GM12873 (cell line): ENCODE results near the gene IGFBPL1.

Experiments used
- TF ChIP-seq, protein P1 (sequence below): IDR thresholded peaks from 2 replicates; pipeline ENCODE4 v1.5.1; 2012; ENCODE audit warnings: low read depth, mild to moderate bottlenecking, moderate library complexity, low read length, control low read depth; ENCODE audit not compliant: insufficient read depth; ENCODE audit errors: missing control alignments

Gene IGFBPL1

DNA sequence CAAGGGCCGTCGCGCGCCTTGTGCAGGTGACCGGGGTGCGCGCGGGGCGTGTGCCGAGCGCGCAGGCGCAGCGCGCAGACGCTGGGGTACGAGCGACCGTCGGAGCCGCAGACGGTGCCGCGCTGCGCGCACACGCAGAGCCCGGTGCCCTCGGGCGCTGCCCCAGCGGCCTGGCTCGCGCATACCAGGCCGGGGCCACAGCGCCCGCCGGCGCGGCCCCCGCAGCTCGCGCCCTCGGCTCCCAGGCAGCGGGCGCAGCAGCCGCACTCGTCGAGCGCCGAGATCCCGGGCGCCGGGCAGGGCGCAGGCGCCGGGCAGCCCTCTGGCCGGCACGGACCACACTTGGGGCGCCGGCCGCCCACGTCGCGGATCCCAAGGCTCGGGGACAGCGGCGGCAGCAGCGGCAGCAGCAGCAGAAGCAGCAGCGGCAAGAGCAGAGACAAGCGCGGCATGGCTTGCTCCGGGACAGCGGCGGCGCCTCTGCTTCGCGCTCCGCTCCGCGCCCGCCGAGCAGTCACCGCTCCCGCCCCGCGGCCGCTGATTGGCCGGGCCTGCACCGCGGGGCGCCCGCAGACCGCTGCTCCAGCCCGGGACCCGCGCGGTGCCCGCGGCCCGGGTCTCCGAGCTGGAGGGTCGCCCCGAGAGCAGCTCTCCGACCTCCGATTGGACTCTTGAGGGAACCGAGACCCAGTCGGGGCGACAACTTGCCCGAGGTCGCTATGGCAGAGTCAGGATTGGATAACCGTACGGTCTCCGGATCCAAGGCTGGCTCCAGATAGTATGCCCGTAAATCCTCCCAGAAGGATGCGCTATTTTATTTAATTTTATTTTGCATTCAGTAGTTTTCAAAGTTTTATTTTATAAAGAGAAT, at the start of gene IGFBPL1:
Gene IGFBPL1 (minus strand): TSS at position 482 of the 871 bp plus-strand sequence. CDS start 30 bp downstream, at position 452.
- TF ChIP-seq, protein P1, sequence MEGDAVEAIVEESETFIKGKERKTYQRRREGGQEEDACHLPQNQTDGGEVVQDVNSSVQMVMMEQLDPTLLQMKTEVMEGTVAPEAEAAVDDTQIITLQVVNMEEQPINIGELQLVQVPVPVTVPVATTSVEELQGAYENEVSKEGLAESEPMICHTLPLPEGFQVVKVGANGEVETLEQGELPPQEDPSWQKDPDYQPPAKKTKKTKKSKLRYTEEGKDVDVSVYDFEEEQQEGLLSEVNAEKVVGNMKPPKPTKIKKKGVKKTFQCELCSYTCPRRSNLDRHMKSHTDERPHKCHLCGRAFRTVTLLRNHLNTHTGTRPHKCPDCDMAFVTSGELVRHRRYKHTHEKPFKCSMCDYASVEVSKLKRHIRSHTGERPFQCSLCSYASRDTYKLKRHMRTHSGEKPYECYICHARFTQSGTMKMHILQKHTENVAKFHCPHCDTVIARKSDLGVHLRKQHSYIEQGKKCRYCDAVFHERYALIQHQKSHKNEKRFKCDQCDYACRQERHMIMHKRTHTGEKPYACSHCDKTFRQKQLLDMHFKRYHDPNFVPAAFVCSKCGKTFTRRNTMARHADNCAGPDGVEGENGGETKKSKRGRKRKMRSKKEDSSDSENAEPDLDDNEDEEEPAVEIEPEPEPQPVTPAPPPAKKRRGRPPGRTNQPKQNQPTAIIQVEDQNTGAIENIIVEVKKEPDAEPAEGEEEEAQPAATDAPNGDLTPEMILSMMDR, result no peak

DNA sequence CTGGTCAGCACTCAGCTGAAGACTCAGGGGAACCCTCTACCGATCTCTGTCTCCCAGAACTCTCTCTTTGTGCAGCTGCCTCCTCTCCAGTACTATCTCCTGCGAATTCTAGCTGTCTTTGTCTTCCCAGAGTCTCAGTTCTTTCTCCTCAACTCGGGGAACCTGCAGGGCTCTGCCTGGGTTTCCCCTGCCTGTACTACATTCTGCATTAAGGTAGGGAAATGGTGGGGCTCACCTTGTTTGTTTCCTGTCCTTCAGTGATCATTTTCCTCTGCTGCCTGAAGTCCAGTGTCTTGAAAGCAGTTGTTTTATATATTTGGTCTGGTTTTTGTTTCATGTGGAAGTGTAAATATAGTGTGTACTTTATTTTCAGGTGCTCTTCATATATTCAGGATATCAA, 43.1 kb upstream of the IGFBPL1 start:
- TF ChIP-seq, protein P1, result no peak

DNA sequence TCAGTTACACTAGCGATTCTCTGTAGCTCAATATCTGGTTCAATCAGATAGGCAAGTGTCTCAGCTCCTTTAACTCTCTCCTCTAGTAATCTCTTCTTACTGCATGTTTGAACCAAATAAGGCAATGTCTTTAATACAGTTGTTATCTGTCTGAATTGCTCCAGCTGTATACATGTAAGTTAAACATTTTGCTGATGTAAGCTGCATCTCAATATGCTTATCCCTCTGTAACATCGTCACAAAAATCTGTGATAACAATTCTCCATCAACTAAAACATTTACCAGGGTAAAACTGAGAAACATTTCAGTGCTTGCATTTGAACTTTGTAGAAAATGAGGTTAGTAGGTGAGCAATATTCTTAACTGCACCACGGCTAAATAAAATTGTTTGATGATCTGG, 29.6 kb upstream of the IGFBPL1 start:
- TF ChIP-seq, protein P1, result no peak

DNA sequence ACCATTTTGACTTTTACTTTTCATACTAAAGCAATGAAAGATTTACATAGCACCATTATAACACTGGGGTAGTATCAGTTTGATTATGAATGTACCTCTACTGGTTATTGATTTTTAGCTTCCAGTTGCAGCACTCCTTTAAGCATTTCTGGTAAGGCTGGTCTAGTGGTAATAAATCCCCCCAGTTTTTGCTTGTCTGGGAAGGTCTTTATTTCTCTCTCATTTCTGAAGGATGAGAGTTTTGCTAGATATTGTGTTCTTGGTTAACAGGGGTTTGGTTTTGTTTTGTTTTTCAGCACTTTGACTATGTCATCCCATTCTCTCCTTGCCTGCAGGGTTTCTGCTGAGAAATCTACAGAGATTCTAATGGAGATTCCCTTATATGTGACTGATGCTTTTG, 26.9 kb upstream of the IGFBPL1 start:
- TF ChIP-seq, protein P1, result no peak

DNA sequence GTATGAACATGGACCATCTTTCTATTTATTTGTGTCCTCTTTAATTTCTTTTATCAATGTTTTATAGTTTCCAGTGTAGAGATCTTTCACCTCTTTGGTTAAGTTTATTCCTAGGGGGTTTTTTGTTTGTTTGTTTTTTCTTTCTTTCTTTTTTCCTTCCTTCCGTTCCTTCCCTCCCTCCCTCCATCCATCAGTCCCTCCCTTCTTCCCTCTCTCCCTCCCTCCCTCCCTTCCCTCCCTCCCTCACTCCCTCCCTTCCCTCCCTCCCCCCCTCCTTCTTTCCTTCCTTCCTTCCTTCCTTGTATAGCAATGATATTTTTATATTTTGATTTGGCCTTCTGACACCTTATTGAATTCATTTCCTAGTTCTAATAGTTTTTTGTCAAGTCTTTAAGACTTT, 23.4 kb upstream of the IGFBPL1 start:
- TF ChIP-seq, protein P1, result no peak

GRCh38 chr9:38445154-38446043, 21.1 kb upstream of the IGFBPL1 start:
- TF ChIP-seq, protein P1, result peak; percentile 20

GRCh38 chr9:38443597-38443996, 19.3 kb upstream of the IGFBPL1 start:
- TF ChIP-seq, protein P1, result no peak
